Measurements from ENCODE around the gene NUDT3.

The NUDT3 gene

GRCh38 chr6:34350137-34350933 lies 42.1 kb downstream of the NUDT3 start:
- Histone ChIP-seq H3K36me3 (ENCODE audit: insufficient read depth, low read length) (no peaks in the 10 kb centered on the region), H3K4me1 (ENCODE audit: insufficient read depth, low read length) (no peaks in the 10 kb centered on the region), H3K9me3 (ENCODE audit: control insufficient read depth, insufficient read depth, low read length) (no peaks in the 10 kb centered on the region), H3K9ac (ENCODE audit: low read depth, low read length) (no peak overlapping the region)

- no peaks in the 10 kb centered on the region for H3K4me1 ChIP-seq (ENCODE audit: insufficient read depth, low read length)
- no peaks in the 10 kb centered on the region for H3K36me3 ChIP-seq (ENCODE audit: insufficient read depth, low read length)
- no peaks in the 10 kb centered on the region for H3K9me3 ChIP-seq (ENCODE audit: control insufficient read depth, insufficient read depth, low read length)
- no peak overlapping the region for H3K9ac ChIP-seq (ENCODE audit: low read depth, low read length)
Measured at GRCh38 chr6:34349211-34349610, 43.3 kb downstream of the NUDT3 start.

GRCh38 chr6:34347303-34347702 lies 45.2 kb downstream of the NUDT3 start:
- Histone ChIP-seq H3K4me1 (ENCODE audit: insufficient read depth, low read length) (no peaks in the 10 kb centered on the region), H3K36me3 (ENCODE audit: insufficient read depth, low read length) (no peaks in the 10 kb centered on the region), H3K9ac (ENCODE audit: low read depth, low read length) (no peak overlapping the region), H3K9me3 (ENCODE audit: control insufficient read depth, insufficient read depth, low read length) (no peaks in the 10 kb centered on the region)

GRCh38 chr6:34346175-34347119 lies 46.0 kb downstream of the NUDT3 start:
- H3K9ac ChIP-seq (ENCODE audit: low read depth, low read length) = no peak overlapping the region
- H3K4me1 ChIP-seq (ENCODE audit: insufficient read depth, low read length) = no peaks in the 10 kb centered on the region
- no peaks in the 10 kb centered on the region for H3K36me3 ChIP-seq (ENCODE audit: insufficient read depth, low read length)
- no peaks in the 10 kb centered on the region for H3K9me3 ChIP-seq (ENCODE audit: control insufficient read depth, insufficient read depth, low read length)

- Histone ChIP-seq H3K4me1 (ENCODE audit: insufficient read depth, low read length) (no peaks in the 10 kb centered on the region), H3K36me3 (ENCODE audit: insufficient read depth, low read length) (no peaks in the 10 kb centered on the region), H3K9me3 (ENCODE audit: control insufficient read depth, insufficient read depth, low read length) (no peaks in the 10 kb centered on the region), H3K9ac (ENCODE audit: low read depth, low read length) (no peak overlapping the region)
Measured at GRCh38 chr6:34343806-34344205, 48.7 kb downstream of the NUDT3 start.

- no peaks in the 10 kb centered on the region for H3K9me3 ChIP-seq (ENCODE audit: control insufficient read depth, insufficient read depth, low read length)
- H3K9ac ChIP-seq (ENCODE audit: low read depth, low read length) = no peak overlapping the region
- H3K36me3 ChIP-seq (ENCODE audit: insufficient read depth, low read length) = no peaks in the 10 kb centered on the region
- peaks cover 6% of the 10 kb centered on the region; the same call in 1 of the 2 replicates for H3K4me1 ChIP-seq (ENCODE audit: insufficient read depth, low read length)
Measured at GRCh38 chr6:34342247-34342646, 50.2 kb downstream of the NUDT3 start.

GRCh38 chr6:34341481-34341971 lies 50.9 kb downstream of the NUDT3 start:
- Histone ChIP-seq H3K9me3 (ENCODE audit: control insufficient read depth, insufficient read depth, low read length) (no peaks in the 10 kb centered on the region), H3K9ac (ENCODE audit: low read depth, low read length) (no peak overlapping the region), H3K36me3 (ENCODE audit: insufficient read depth, low read length) (no peaks in the 10 kb centered on the region), H3K4me1 (ENCODE audit: insufficient read depth, low read length) (peaks cover 6% of the 10 kb centered on the region; the same call in 1 of the 2 replicates)

GRCh38 chr6:34340906-34341480 lies 51.5 kb downstream of the NUDT3 start:
- H3K9ac ChIP-seq (ENCODE audit: low read depth, low read length) = no peak overlapping the region
- no peaks in the 10 kb centered on the region for H3K36me3 ChIP-seq (ENCODE audit: insufficient read depth, low read length)
- no peaks in the 10 kb centered on the region for H3K9me3 ChIP-seq (ENCODE audit: control insufficient read depth, insufficient read depth, low read length)
- H3K4me1 ChIP-seq (ENCODE audit: insufficient read depth, low read length) = peaks cover 6% of the 10 kb centered on the region; the same call in 1 of the 2 replicates

- Histone ChIP-seq H3K4me1 (ENCODE audit: insufficient read depth, low read length) (peaks cover 6% of the 10 kb centered on the region; the same call in 1 of the 2 replicates), H3K36me3 (ENCODE audit: insufficient read depth, low read length) (no peaks in the 10 kb centered on the region), H3K9ac (ENCODE audit: low read depth, low read length) (no peak overlapping the region), H3K9me3 (ENCODE audit: control insufficient read depth, insufficient read depth, low read length) (no peaks in the 10 kb centered on the region)
Measured at GRCh38 chr6:34340394-34340793, 52.1 kb downstream of the NUDT3 start.

GRCh38 chr6:34339971-34340370 lies 52.5 kb downstream of the NUDT3 start:
- H3K4me1 ChIP-seq (ENCODE audit: insufficient read depth, low read length) = peaks cover 6% of the 10 kb centered on the region; the same call in 1 of the 2 replicates
- no peaks in the 10 kb centered on the region for H3K36me3 ChIP-seq (ENCODE audit: insufficient read depth, low read length)
- no peak overlapping the region for H3K9ac ChIP-seq (ENCODE audit: low read depth, low read length)
- H3K9me3 ChIP-seq (ENCODE audit: control insufficient read depth, insufficient read depth, low read length) = no peaks in the 10 kb centered on the region

- no peaks in the 10 kb centered on the region for H3K9me3 ChIP-seq (ENCODE audit: control insufficient read depth, insufficient read depth, low read length)
- peaks cover 6% of the 10 kb centered on the region; the same call in 1 of the 2 replicates for H3K4me1 ChIP-seq (ENCODE audit: insufficient read depth, low read length)
- no peak overlapping the region for H3K9ac ChIP-seq (ENCODE audit: low read depth, low read length)
- H3K36me3 ChIP-seq (ENCODE audit: insufficient read depth, low read length) = no peaks in the 10 kb centered on the region
Measured at GRCh38 chr6:34339432-34339831, 53.0 kb downstream of the NUDT3 start.

- H3K9me3 ChIP-seq (ENCODE audit: control insufficient read depth, insufficient read depth, low read length) = no peaks in the 10 kb centered on the region
- no peaks in the 10 kb centered on the region for H3K36me3 ChIP-seq (ENCODE audit: insufficient read depth, low read length)
- no peak overlapping the region for H3K9ac ChIP-seq (ENCODE audit: low read depth, low read length)
- H3K4me1 ChIP-seq (ENCODE audit: insufficient read depth, low read length) = peaks cover 6% of the 10 kb centered on the region; the same call in 1 of the 2 replicates
Measured at GRCh38 chr6:34338811-34339210, 53.7 kb downstream of the NUDT3 start.

- H3K9me3 ChIP-seq (ENCODE audit: control insufficient read depth, insufficient read depth, low read length) = no peaks in the 10 kb centered on the region
- no peaks in the 10 kb centered on the region for H3K36me3 ChIP-seq (ENCODE audit: insufficient read depth, low read length)
- peaks cover 6% of the 10 kb centered on the region; the same call in 1 of the 2 replicates for H3K4me1 ChIP-seq (ENCODE audit: insufficient read depth, low read length)
- no peak overlapping the region for H3K9ac ChIP-seq (ENCODE audit: low read depth, low read length)
Measured at GRCh38 chr6:34338377-34338776, 54.1 kb downstream of the NUDT3 start.

- no peaks in the 10 kb centered on the region for H3K9me3 ChIP-seq (ENCODE audit: control insufficient read depth, insufficient read depth, low read length)
- no peak overlapping the region for H3K9ac ChIP-seq (ENCODE audit: low read depth, low read length)
- H3K36me3 ChIP-seq (ENCODE audit: insufficient read depth, low read length) = no peaks in the 10 kb centered on the region
- peaks cover 11% of the 10 kb centered on the region for H3K4me1 ChIP-seq (ENCODE audit: insufficient read depth, low read length)
Measured at GRCh38 chr6:34334796-34335416, 57.6 kb downstream of the NUDT3 start.
